ENCODE results near the gene SLIT3. TPM values are rescaled to one million over a fixed set of nuclear protein-coding genes. Genes with fewer than 3 reads are reported as not detected.

SLIT3 gene
- total RNA-seq, 6 donors from 2014 or later = 10.8 to 57.3 (median 32.2) TPM

GRCh38 chr5:168830833-168831232 lies 470.1 kb downstream of the SLIT3 start:
- no peaks in the 10 kb centered on the region for H3K4me1 ChIP-seq
- H3K4me3 ChIP-seq = no peak overlapping the region
- H3K27me3 ChIP-seq = no peaks in the 10 kb centered on the region
- 70 to 94% methylated on average over 2 to 3 of the region's 3 CpGs for WGBS, 2 donors
- TF ChIP-seq, protein P1, sequence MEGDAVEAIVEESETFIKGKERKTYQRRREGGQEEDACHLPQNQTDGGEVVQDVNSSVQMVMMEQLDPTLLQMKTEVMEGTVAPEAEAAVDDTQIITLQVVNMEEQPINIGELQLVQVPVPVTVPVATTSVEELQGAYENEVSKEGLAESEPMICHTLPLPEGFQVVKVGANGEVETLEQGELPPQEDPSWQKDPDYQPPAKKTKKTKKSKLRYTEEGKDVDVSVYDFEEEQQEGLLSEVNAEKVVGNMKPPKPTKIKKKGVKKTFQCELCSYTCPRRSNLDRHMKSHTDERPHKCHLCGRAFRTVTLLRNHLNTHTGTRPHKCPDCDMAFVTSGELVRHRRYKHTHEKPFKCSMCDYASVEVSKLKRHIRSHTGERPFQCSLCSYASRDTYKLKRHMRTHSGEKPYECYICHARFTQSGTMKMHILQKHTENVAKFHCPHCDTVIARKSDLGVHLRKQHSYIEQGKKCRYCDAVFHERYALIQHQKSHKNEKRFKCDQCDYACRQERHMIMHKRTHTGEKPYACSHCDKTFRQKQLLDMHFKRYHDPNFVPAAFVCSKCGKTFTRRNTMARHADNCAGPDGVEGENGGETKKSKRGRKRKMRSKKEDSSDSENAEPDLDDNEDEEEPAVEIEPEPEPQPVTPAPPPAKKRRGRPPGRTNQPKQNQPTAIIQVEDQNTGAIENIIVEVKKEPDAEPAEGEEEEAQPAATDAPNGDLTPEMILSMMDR (IDR thresholded peaks at IDR 0.05) = no peak
- no peak for TF ChIP-seq POLR2A (IDR thresholded peaks at IDR 0.05)
- no peak for TF ChIP-seq EP300 (IDR thresholded peaks at IDR 0.05)
- TF ChIP-seq POLR2AphosphoS5 (IDR thresholded peaks at IDR 0.05) = no peak
- no peaks in the 10 kb centered on the region for H3K36me3 ChIP-seq
- no peak for ATAC-seq (ENCODE audit: low FRiP score in 2 of 2)
- no peaks in the 10 kb centered on the region for H3K9me3 ChIP-seq
- no peak overlapping the region for H3K27ac ChIP-seq
- DNase-seq = no peak

- no peak for DNase-seq
- no peaks in the 10 kb centered on the region for H3K27me3 ChIP-seq
- no peaks in the 10 kb centered on the region for H3K9me3 ChIP-seq
- no peaks in the 10 kb centered on the region for H3K36me3 ChIP-seq
- H3K4me3 ChIP-seq = no peak overlapping the region
- TF ChIP-seq, protein P1 (IDR thresholded peaks at IDR 0.05) = no peak
- TF ChIP-seq POLR2AphosphoS5 (IDR thresholded peaks at IDR 0.05) = no peak
- no peak for TF ChIP-seq POLR2A (IDR thresholded peaks at IDR 0.05)
- no peak for TF ChIP-seq EP300 (IDR thresholded peaks at IDR 0.05)
- WGBS, 2 donors = 84 to 94% methylated on average over 4 of the region's 4 CpGs
- ATAC-seq (ENCODE audit: low FRiP score in 2 of 2) = no peak
- no peaks in the 10 kb centered on the region for H3K4me1 ChIP-seq
- no peak overlapping the region for H3K27ac ChIP-seq
Observed at GRCh38 chr5:168829922-168830417, 471.0 kb downstream of the SLIT3 start.

GRCh38 chr5:168829044-168829443 lies 471.9 kb downstream of the SLIT3 start:
- no peaks in the 10 kb centered on the region for H3K27me3 ChIP-seq
- ATAC-seq (ENCODE audit: low FRiP score in 2 of 2) (no peak), DNase-seq (no peak)
- H3K4me1 ChIP-seq = no peaks in the 10 kb centered on the region
- no peaks in the 10 kb centered on the region for H3K9me3 ChIP-seq
- TF ChIP-seq POLR2AphosphoS5 (IDR thresholded peaks at IDR 0.05) (no peak), EP300 (IDR thresholded peaks at IDR 0.05) (no peak), POLR2A (IDR thresholded peaks at IDR 0.05) (no peak)
- TF ChIP-seq, protein P1 (IDR thresholded peaks at IDR 0.05) = no peak
- no peak overlapping the region for H3K4me3 ChIP-seq
- WGBS, 2 donors = 81 to 89% methylated on average over 5 of the region's 5 CpGs
- no peaks in the 10 kb centered on the region for H3K36me3 ChIP-seq
- H3K27ac ChIP-seq = no peak overlapping the region

DNA sequence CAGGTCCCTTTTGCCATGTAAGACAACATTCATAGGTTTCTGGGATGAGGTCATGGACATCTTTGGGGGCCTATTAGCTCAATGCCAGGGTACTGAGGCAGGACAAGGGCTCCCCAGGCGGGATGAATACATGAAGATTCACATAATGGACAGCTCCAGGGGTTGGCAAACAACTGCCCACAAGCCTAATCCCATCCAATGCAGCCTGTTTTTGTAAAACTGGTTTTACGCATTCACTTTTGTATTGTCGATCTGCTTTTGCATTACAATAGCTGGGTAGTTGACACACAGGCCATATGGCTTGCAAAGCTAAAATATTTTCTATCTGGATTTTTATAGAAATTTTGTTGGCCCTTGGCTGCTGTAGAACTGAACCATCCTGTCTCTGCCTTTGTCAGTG lies 473.3 kb downstream of the SLIT3 start:
- H3K36me3 ChIP-seq = no peaks in the 10 kb centered on the region
- H3K9me3 ChIP-seq = no peaks in the 10 kb centered on the region
- TF ChIP-seq, protein P1 (IDR thresholded peaks at IDR 0.05) = no peak
- TF ChIP-seq EP300 (IDR thresholded peaks at IDR 0.05) (no peak), POLR2AphosphoS5 (IDR thresholded peaks at IDR 0.05) (no peak), POLR2A (IDR thresholded peaks at IDR 0.05) (no peak)
- peaks cover 0 to 2% (median 0%) of the 10 kb centered on the region in 4 donors for H3K4me1 ChIP-seq
- DNase-seq = no peak
- WGBS, 2 donors = 81 to 87% methylated on average over 2 to 3 of the region's 3 CpGs
- ATAC-seq (ENCODE audit: low FRiP score in 2 of 2) = no peak
- H3K27ac ChIP-seq = no peak overlapping the region
- no peaks in the 10 kb centered on the region for H3K27me3 ChIP-seq
- H3K4me3 ChIP-seq = no peak overlapping the region

DNA sequence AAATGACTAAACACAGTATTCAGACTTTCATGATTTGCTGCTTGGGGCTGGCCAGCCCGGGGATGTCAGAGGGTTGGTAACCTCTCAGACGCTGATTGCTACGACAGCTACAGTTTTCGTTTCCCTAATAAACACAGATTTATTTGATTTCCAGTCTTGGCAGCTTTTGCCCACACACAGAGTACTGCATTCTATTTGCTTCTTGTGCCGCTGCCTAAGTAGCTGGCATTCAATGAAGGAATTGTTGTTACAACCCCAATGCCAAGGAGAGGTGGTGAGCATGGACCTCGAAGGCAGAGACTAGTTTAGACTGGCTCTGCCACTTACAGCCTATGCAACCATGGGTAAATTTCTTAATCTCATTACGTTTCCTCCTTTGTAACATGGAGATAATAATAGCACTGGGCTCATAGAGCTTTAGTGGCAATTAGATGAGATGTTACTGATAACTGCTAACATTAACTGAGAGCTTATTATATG lies 474.7 kb downstream of the SLIT3 start:
- H3K9me3 ChIP-seq = no peaks in the 10 kb centered on the region
- WGBS, 2 donors = 75 to 81% methylated on average over 7 of the region's 7 CpGs
- no peaks in the 10 kb centered on the region for H3K36me3 ChIP-seq
- H3K27me3 ChIP-seq = no peaks in the 10 kb centered on the region
- H3K27ac ChIP-seq = no peak overlapping the region
- TF ChIP-seq, protein P1 (IDR thresholded peaks at IDR 0.05) = no peak
- TF ChIP-seq POLR2AphosphoS5 (IDR thresholded peaks at IDR 0.05) = no peak
- TF ChIP-seq POLR2A (IDR thresholded peaks at IDR 0.05) = no peak
- no peak for TF ChIP-seq EP300 (IDR thresholded peaks at IDR 0.05)
- peaks cover 0 to 9% (median 4%) of the 10 kb centered on the region in 4 donors for H3K4me1 ChIP-seq
- H3K4me3 ChIP-seq = no peak overlapping the region
- DNase-seq (no peak), ATAC-seq (ENCODE audit: low FRiP score in 2 of 2) (no peak)
